ENCODE measurements around the gene GIN1.
"Not testable (repeated sequence)": the region's sequence is repeated elsewhere in the genome, so short reads cannot be mapped to it uniquely, and the experiment has no call there.

The GIN1 gene

GRCh38 chr5:103119765-103120606, at the start of gene GIN1, which contains the start of gene PPIP5K2:
TSS of gene GIN1 (minus strand) at chr5:103120138. CDS start at chr5:103108707, 11,431 bp downstream.
TSS of gene PPIP5K2 (plus strand) at chr5:103120301. CDS start at chr5:103129590, 9,289 bp downstream.
- peak; percentile 92 to 93 for DNase-seq

- no peak for DNase-seq
Measured at GRCh38 chr5:103166706-103167105, 46.8 kb upstream of the GIN1 start.

- DNase-seq = no peak
Measured at GRCh38 chr5:103151156-103151555, 31.2 kb upstream of the GIN1 start.

GRCh38 chr5:103148213-103148612, 28.3 kb upstream of the GIN1 start:
- DNase-seq = no peak

GRCh38 chr5:103145196-103145595, 25.3 kb upstream of the GIN1 start:
- DNase-seq = no peak

GRCh38 chr5:103142132-103142531, 22.2 kb upstream of the GIN1 start:
- DNase-seq = not testable (repeated sequence)

- DNase-seq = peak; percentile 8 to 27
Measured at GRCh38 chr5:103139264-103139865, 19.4 kb upstream of the GIN1 start.

- DNase-seq = no peak
Measured at GRCh38 chr5:103138202-103138690, 18.3 kb upstream of the GIN1 start.

- DNase-seq = no peak
Measured at GRCh38 chr5:103135461-103135860, 15.5 kb upstream of the GIN1 start.

- no peak for DNase-seq
Measured at GRCh38 chr5:103133231-103133630, 13.3 kb upstream of the GIN1 start.

- no peak for DNase-seq
Measured at GRCh38 chr5:103132684-103133083, 12.7 kb upstream of the GIN1 start.

GRCh38 chr5:103128202-103128601, 8.3 kb upstream of the GIN1 start:
- no peak for DNase-seq

- no peak for DNase-seq
Measured at GRCh38 chr5:103127292-103127817, 7.4 kb upstream of the GIN1 start.

GRCh38 chr5:103126557-103126956, 6.6 kb upstream of the GIN1 start:
- DNase-seq = no peak

- no peak for DNase-seq
Measured at GRCh38 chr5:103122242-103122641, 2.3 kb upstream of the GIN1 start.

GRCh38 chr5:103120607-103121200, 766 bp upstream of the GIN1 start:
- DNase-seq = no peak

- DNase-seq = no peak
Measured at GRCh38 chr5:103119070-103119764, 721 bp downstream of the GIN1 start.

GRCh38 chr5:103117471-103117991, 2.4 kb downstream of the GIN1 start:
- no peak for DNase-seq

- no peak for DNase-seq
Measured at GRCh38 chr5:103114440-103114839, 5.5 kb downstream of the GIN1 start.

- DNase-seq = no peak
Measured at GRCh38 chr5:103112910-103113309, 7.0 kb downstream of the GIN1 start.

- no peak for DNase-seq
Measured at GRCh38 chr5:103111468-103111867, 8.5 kb downstream of the GIN1 start.

- no peak for DNase-seq
Measured at GRCh38 chr5:103110403-103110802, 9.5 kb downstream of the GIN1 start.

GRCh38 chr5:103109277-103109676, 10.7 kb downstream of the GIN1 start:
- DNase-seq = no peak
